HCT116 (cell line): Measurements from ENCODE around the gene STUM. TPM values are rescaled to one million over a fixed set of nuclear protein-coding genes. Genes with fewer than 3 reads are reported as not detected.

ENCODE experiments used
- ATAC-seq: fragments of 200-7000 bp; cut with Tn5 transposase; 2 replicates; pipeline ENCODE4 v1.9.1; 2020; ENCODE audit warnings: mild to moderate bottlenecking, moderate library complexity
- BruUV-seq: library from RNA; stranded (reverse); fragments of 400-500 nt; replicated peaks from 2 replicates; lab custom pipeline; 2021; lab: Mats Ljungman, UMichigan
- CTCF ChIA-PET: fragments of 300-600 bp; sonication (Branson Sonifier 250); formaldehyde crosslinking; loops from one replicate; lab custom pipeline; 2021; ENCODE audit warnings: antibody characterized with exemption; lab: Charles Lee
- POLR2A ChIA-PET: fragments of 300-600, 350-600 bp; sonication (Branson Sonifier 250); formaldehyde crosslinking; loops from one replicate; lab custom pipeline; 2021; ENCODE audit warnings: antibody characterized with exemption; lab: Charles Lee
- RAD21 ChIA-PET, 2 experiments: fragments of 300-600 bp; sonication (Branson Sonifier 250); formaldehyde crosslinking; loops; one replicate each; lab custom pipeline; 2023; ENCODE audit warnings: low total read pairs in 2 of 2; ENCODE audit not compliant: uncharacterized antibody in 2 of 2, unreplicated experiment in 2 of 2, low non-redundant PET in 1 of 2; lab: Charles Lee
- DNase-seq: peaks from one replicate; pipeline ENCODE4 v3.0.0-alpha.2; 2010; ENCODE audit warnings: low read depth, low spot score
- H2AFZ ChIP-seq: fragments of 200-600 bp; shearing (Covaris generic), sonication (generic); 2 replicates; pipeline ENCODE4 v1.6.1; 2017; ENCODE audit warnings: low read depth, mixed run types, mixed read lengths, antibody characterized with exemption, low read length; ENCODE audit not compliant: poor library complexity, severe bottlenecking
- H3K27ac ChIP-seq: 2 replicates; pipeline ENCODE4 v1.5.1; 2012; ENCODE audit warnings: low read depth, low read length
- H3K27me3 ChIP-seq: fragments of 200-600 bp; sonication (generic); 2 replicates; pipeline ENCODE4 v1.6.1; 2016; ENCODE audit warnings: mixed run types, low read length, mixed read lengths; ENCODE audit not compliant: insufficient read depth
- H3K36me3 ChIP-seq, 2 experiments: fragments of 200-500 bp in 1 of 2; fragments of 200-600 bp in 1 of 2; sonication (Bioruptor generic) in 1 of 2; sonication (generic) in 1 of 2; 2 replicates each; pipeline versions ENCODE4 v1.5.1 to v1.6.1; 2014 to 2016; ENCODE audit warnings: low read length in 2 of 2, inconsistent platforms in 1 of 2, mixed read lengths in 1 of 2, mixed run types in 1 of 2; ENCODE audit not compliant: insufficient read depth in 2 of 2, control insufficient read depth in 1 of 2
- H3K4me1 ChIP-seq, 2 experiments: fragments of 200-600 bp in 1 of 2; sonication (generic) in 1 of 2; 2 replicates each; pipeline versions ENCODE4 v1.5.1 to v1.6.1; 2012 to 2017; ENCODE audit warnings: low read length in 2 of 2, inconsistent platforms in 1 of 2, mild to moderate bottlenecking in 1 of 2, mixed read lengths in 1 of 2, mixed run types in 1 of 2, moderate library complexity in 1 of 2; ENCODE audit not compliant: insufficient read depth in 2 of 2, control insufficient read depth in 1 of 2
- H3K4me2 ChIP-seq: fragments of 200-600 bp; sonication (generic); 2 replicates; pipeline ENCODE4 v1.6.1; 2017; ENCODE audit warnings: mixed run types, low read length, mixed read lengths
- H3K4me3 ChIP-seq, 2 experiments: fragments of 200-600 bp in 1 of 2; sonication (generic) in 1 of 2; replicated peaks in 1 of 2; 2 replicates each; pipeline ENCODE4 v1.5.1; 2011 to 2016; ENCODE audit warnings: low read length in 2 of 2, control low read depth in 1 of 2, low read depth in 1 of 2, mild to moderate bottlenecking in 1 of 2, mixed read lengths in 1 of 2, mixed run types in 1 of 2
- H3K79me2 ChIP-seq: fragments of 200-600 bp; sonication (generic); 2 replicates; pipeline ENCODE4 v1.6.1; 2017; ENCODE audit warnings: mild to moderate bottlenecking, mixed run types, low read length, moderate library complexity, mixed read lengths; ENCODE audit not compliant: insufficient read depth
- H3K9ac ChIP-seq: fragments of 200-600 bp; sonication (generic); 2 replicates; pipeline ENCODE4 v1.6.1; 2016; ENCODE audit warnings: low read length, mixed read lengths
- H3K9me2 ChIP-seq: fragments of 200-600 bp; sonication (generic), shearing (Covaris generic); 2 replicates; pipeline ENCODE4 v1.6.1; 2017; ENCODE audit warnings: mixed run types, mild to moderate bottlenecking, moderate library complexity; ENCODE audit not compliant: insufficient read depth
- H3K9me3 ChIP-seq, 2 experiments: fragments of 200-500 bp in 1 of 2; fragments of 200-600 bp in 1 of 2; sonication (Bioruptor generic) in 1 of 2; sonication (generic) in 1 of 2; 2 replicates each; pipeline ENCODE4 v1.6.1; 2014 to 2017; ENCODE audit warnings: low read length in 2 of 2, mixed read lengths in 2 of 2, inconsistent platforms in 1 of 2, low read depth in 1 of 2, mild to moderate bottlenecking in 1 of 2, mixed run types in 1 of 2, moderate library complexity in 1 of 2; ENCODE audit not compliant: control insufficient read depth in 1 of 2, insufficient read depth in 1 of 2
- H4K20me1 ChIP-seq: fragments of 200-600 bp; sonication (generic), shearing (Covaris generic); 2 replicates; pipeline ENCODE4 v1.6.1; 2017; ENCODE audit warnings: mixed run types, mild to moderate bottlenecking, moderate library complexity; ENCODE audit not compliant: insufficient read depth
- CEBPB ChIP-seq: IDR thresholded peaks from 2 replicates; pipeline ENCODE4 v1.6.1; 2012; ENCODE audit warnings: low read depth
- EGR1 ChIP-seq: IDR thresholded peaks from 2 replicates; pipeline ENCODE4 v1.6.1; 2012; ENCODE audit warnings: low read depth
- EZH2 ChIP-seq: fragments of 200-600 bp; sonication (generic); IDR thresholded peaks from 2 replicates; pipeline ENCODE4 v1.6.1; 2017; ENCODE audit warnings: antibody characterized with exemption, mixed run types
- RAD21 ChIP-seq: IDR thresholded peaks from 2 replicates; pipeline ENCODE4 v1.6.1; 2012; ENCODE audit warnings: low read depth, mild to moderate bottlenecking
- SRF ChIP-seq: IDR thresholded peaks from 2 replicates; pipeline ENCODE4 v1.6.1; 2012; ENCODE audit warnings: low read depth
- TCF7L2 ChIP-seq: IDR thresholded peaks from 2 replicates; pipeline ENCODE4 v1.7.0; 2011; ENCODE audit warnings: borderline replicate concordance, inconsistent platforms; ENCODE audit not compliant: insufficient read depth, insufficient read length; ENCODE audit errors: extremely low read depth
- intact Hi-C: fragments of 100-400 bp; cut with micrococcal nuclease; formaldehyde crosslinking; loops from 2 replicates; pipeline ENCODE4 v1.10.0; 2022
- total RNA-seq: library from RNA; stranded (reverse); gene quantifications from one replicate; pipeline ENCODE4 v1.2.1, GENCODE V29; 2021; ENCODE audit not compliant: unreplicated experiment

STUM gene
- total RNA-seq, 1 experiment from 2014 or later, result not detected

GRCh38 chr1:226562989-226563388 lies 14.4 kb downstream of the STUM start:
- no peak for DNase-seq
- Histone ChIP-seq H3K9me3 (no peaks in the 10 kb centered on the region), H3K4me2 (no peak overlapping the region), H3K4me1 (no peaks in the 10 kb centered on the region), H3K79me2 (no peaks in the 10 kb centered on the region), H3K9ac (no peak overlapping the region), H3K27ac (no peak overlapping the region), H4K20me1 (no peaks in the 10 kb centered on the region), H2AFZ (no peak overlapping the region), H3K4me3 (no peak overlapping the region), H3K36me3 (no peaks in the 10 kb centered on the region), H3K9me2 (no peaks in the 10 kb centered on the region), H3K27me3 (no peaks in the 10 kb centered on the region)
- TF ChIP-seq SRF (no peak), CEBPB (no peak), EZH2 (no peak), RAD21 (no peak)
- ChIA-PET CTCF (no interaction called here), POLR2A (no interaction called here), RAD21 (no interaction called here)
- no TSS peak for BruUV-seq
- intact Hi-C loops, result no loop called here
- no peak for ATAC-seq

GRCh38 chr1:226563666-226564065 lies 15.1 kb downstream of the STUM start:
- no peak for DNase-seq

More at GRCh38 chr1:226563666-226564065, 15.1 kb downstream of the STUM start:
- H3K4me1 ChIP-seq, result no peaks in the 10 kb centered on the region
- no peaks in the 10 kb centered on the region for H3K9me3 ChIP-seq
- H3K9ac ChIP-seq, result no peak overlapping the region
- no peaks in the 10 kb centered on the region for H4K20me1 ChIP-seq
- ChIA-PET RAD21 (no interaction called here), CTCF (no interaction called here), POLR2A (no interaction called here)
- no peak overlapping the region for H2AFZ ChIP-seq
- ATAC-seq, result no peak
- no peak overlapping the region for H3K27ac ChIP-seq
- H3K79me2 ChIP-seq, result no peaks in the 10 kb centered on the region
- BruUV-seq, result no TSS peak
- H3K4me3 ChIP-seq, result no peak overlapping the region
- intact Hi-C loops, result no loop called here
- H3K27me3 ChIP-seq, result no peaks in the 10 kb centered on the region
- H3K36me3 ChIP-seq, result no peaks in the 10 kb centered on the region
- TF ChIP-seq TCF7L2 (no peak), EGR1 (no peak)
- H3K4me2 ChIP-seq, result no peak overlapping the region
- no peaks in the 10 kb centered on the region for H3K9me2 ChIP-seq
